Urinary bladder (tissue), 4 donors: Measurements from ENCODE around the gene ITPRIPL2. TPM values are rescaled to one million over a fixed set of nuclear protein-coding genes. Genes with fewer than 3 reads are reported as not detected.

Experiments
- DNase-seq: peaks from one replicate; pipeline ENCODE4 v3.0.0-alpha.2; 2015; ENCODE audit errors: extremely low spot score
- H3K27ac ChIP-seq: one replicate; pipeline ENCODE4 v1.5.1; 2013; ENCODE audit warnings: low read depth, mild to moderate bottlenecking, moderate library complexity
- H3K36me3 ChIP-seq: one replicate; pipeline ENCODE4 v1.6.1; 2013; ENCODE audit warnings: mild to moderate bottlenecking, moderate library complexity; ENCODE audit not compliant: insufficient read depth
- H3K4me1 ChIP-seq: one replicate; pipeline ENCODE4 v1.6.1; 2013; ENCODE audit warnings: mild to moderate bottlenecking, moderate library complexity; ENCODE audit not compliant: insufficient read depth
- H3K4me3 ChIP-seq: one replicate; pipeline ENCODE4 v1.5.1; 2013; ENCODE audit warnings: low read depth, low read length
- WGBS: extraction: QIAGEN DNeasy Blood & Tissue Kit; methylation state at CpG from one replicate; pipeline ENCODE4 v1.1.7; 2013; 5-methylcytosine and 5-hydroxymethylcytosine counted together
- polyA plus RNA-seq: library from polyadenylated mRNA; stranded (reverse); fragments of 200-250 nt; gene quantifications from one replicate; pipeline ENCODE4 v1.2.3, GENCODE V29; 2013
- total RNA-seq: library from RNA; depleted of rRNA; stranded (reverse); fragments of >200 nt; gene quantifications from one replicate; pipeline ENCODE4 v1.2.3, GENCODE V29; 2014
- donor health status: healthy with polysubstance abuse.
- donor health status: healthy.

The ITPRIPL2 gene
- total RNA-seq (63.5 TPM), polyA plus RNA-seq (14.5 TPM)

DNA sequence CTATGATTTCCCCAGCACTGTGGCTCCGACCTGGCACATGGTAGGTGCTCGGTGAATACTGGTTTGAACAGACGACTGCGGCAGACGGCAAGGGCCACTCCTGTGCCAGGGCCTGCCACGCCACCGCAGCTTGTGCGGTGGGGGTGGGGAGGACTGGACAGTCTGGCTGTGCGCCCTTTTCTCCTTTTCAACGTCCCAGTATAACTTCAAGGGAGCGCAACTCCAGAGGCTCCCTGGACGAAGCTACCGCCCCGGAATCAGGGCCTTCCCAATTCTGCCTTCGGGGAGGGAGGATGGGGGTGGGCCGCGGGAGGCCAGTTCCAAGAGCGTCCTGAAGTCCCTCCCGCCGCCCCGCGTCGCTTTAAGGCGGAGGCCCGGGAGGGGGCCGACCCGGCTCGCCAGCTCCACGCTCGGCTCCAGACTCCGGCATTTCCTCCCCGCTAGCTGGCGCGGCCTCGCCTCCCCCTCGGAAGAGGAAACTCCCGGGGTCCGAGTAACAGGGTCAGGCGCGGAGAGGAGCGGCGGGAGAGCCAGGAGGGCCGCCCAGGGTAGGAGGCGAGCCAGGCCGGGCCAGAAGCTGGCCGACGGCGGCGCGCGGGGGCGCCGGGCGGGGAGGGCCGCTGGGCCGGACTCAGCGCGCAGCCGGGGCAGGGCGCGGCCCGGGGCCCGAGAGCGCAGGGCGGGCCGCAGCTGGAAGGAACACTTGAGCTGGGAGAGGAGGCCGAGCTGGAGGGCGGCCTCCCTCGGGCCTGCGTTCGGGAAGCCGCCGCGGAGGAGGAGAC, at the start of gene ITPRIPL2:
ITPRIPL2 (plus strand) TSS at position 388 of the 782 bp plus-strand sequence. CDS start 498 bp downstream, outside the sequence.
- Histone ChIP-seq H3K27ac (peak within 1 kb of the TSS; percentile 97), H3K36me3 (no peaks in the 10 kb centered on the region), H3K4me3 (peak within 1 kb of the TSS; percentile 88), H3K4me1 (peaks cover 3% of the 10 kb centered on the region)
- 1% methylated on average over 74 of the region's 74 CpGs for WGBS
- DNase-seq = no peak

DNA sequence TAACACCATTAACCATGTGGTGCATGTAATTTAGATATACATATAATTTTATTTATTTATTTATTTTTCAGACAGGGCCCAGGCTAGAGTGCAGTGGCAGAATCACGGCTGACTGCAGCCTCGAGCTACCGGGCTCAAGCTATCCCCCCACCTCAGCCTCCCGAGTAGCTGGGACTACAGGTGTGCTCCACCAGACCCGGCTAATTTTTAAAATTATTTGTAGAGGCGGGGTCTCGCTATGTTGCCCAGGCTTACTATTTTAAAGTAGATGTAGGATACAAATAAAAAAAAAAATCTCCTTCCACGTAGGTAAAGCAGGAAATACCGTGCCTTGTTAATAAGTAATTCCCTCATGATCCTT, 46.8 kb upstream of the ITPRIPL2 start:
- Histone ChIP-seq H3K4me1 (peaks cover 1% of the 10 kb centered on the region), H3K27ac (peak overlapping the region; percentile 79), H3K36me3 (peaks cover 2% of the 10 kb centered on the region), H3K4me3 (no peak overlapping the region)
- 57% methylated on average over 9 of the region's 9 CpGs for WGBS
- no peak for DNase-seq

DNA sequence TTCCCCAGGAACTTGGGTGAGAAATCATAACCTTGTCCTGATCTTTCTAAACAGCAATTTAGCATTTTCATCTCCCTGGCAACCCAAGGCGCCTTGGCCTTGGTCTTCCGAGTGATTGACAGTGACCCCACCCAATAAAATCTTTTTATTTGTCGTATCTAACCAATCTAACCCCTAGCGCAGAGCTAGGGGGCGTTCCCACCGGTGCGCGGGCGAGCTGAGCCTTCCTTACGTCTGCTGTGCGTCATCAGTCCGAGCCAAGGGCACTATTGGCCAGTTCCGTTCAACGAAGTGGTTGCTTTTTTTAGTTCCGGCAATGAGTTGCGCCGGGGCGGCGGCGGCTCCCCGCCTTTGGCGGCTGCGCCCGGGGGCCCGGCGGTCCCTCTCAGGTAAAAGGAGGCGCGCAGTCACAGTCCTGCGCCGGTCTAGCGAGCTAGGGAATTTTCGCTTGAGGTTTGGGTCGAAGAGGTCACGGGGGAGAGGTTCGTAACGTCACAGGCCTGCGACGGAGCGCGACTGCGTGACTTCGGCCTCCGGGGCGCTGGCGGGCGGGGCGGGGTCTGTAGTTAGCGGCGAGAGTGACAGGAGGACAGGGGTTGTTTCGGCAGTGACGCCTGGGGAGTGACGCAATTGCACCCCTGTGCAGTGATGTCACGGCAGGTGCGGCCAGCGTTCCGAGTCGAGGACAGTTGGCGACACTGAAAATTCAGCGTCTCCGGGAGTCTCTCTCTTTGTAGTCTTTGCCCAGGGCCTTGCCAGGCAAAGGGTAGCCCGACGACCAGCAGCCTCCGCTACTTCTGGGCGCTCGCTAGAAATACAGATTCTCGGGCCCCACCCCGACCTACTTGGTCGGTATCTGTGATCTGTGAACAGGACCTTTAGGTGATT, 46.2 kb upstream of the ITPRIPL2 start, which contains the start of gene COQ7:
COQ7 (plus strand) TSS at position 266 of the 888 bp plus-strand sequence; CDS start at position 317, 51 bp downstream.
- H3K4me3 ChIP-seq = peak within 1 kb of the TSS; percentile 52
- under 1% methylated on average over 68 of the region's 68 CpGs for WGBS
- peak; percentile 97 for DNase-seq
- peak within 1 kb of the TSS; percentile 98 for H3K27ac ChIP-seq
- H3K36me3 ChIP-seq = peaks cover 2% of the 10 kb centered on the region
- H3K4me1 ChIP-seq = peaks cover 1% of the 10 kb centered on the region

DNA sequence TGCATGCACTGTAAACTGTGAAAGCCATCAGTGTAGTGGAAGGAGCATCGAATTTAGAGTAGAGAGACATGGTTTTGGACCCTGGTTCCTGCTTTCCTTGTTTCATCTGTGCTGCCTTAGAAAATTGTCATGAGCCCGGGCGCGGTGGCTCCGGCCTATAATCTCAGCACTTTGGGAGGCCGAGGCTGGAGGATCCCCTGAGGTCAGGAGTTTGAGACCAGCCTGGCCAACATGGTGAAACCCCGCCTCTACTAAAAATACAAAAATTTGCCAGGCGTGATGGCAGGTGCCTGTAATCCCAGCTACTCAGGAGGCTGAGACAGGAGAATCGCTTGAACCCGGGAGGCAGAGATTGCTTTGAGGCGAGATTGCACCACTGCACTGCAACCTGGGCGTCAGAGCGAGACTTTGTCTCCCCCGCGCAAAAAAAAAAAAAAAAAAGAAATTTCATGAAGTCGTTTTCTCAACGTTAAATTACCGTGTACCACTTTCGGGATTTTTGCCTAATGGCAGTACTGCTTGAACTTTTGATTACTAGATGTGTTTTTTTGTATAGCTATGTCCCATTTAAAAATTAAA, 45.4 kb upstream of the ITPRIPL2 start:
- Histone ChIP-seq H3K27ac (peak overlapping the region; percentile 98), H3K4me3 (peak overlapping the region; percentile 52), H3K36me3 (no peaks in the 10 kb centered on the region), H3K4me1 (peaks cover 1% of the 10 kb centered on the region)
- DNase-seq = no peak
- 45% methylated on average over 19 of the region's 19 CpGs for WGBS

DNA sequence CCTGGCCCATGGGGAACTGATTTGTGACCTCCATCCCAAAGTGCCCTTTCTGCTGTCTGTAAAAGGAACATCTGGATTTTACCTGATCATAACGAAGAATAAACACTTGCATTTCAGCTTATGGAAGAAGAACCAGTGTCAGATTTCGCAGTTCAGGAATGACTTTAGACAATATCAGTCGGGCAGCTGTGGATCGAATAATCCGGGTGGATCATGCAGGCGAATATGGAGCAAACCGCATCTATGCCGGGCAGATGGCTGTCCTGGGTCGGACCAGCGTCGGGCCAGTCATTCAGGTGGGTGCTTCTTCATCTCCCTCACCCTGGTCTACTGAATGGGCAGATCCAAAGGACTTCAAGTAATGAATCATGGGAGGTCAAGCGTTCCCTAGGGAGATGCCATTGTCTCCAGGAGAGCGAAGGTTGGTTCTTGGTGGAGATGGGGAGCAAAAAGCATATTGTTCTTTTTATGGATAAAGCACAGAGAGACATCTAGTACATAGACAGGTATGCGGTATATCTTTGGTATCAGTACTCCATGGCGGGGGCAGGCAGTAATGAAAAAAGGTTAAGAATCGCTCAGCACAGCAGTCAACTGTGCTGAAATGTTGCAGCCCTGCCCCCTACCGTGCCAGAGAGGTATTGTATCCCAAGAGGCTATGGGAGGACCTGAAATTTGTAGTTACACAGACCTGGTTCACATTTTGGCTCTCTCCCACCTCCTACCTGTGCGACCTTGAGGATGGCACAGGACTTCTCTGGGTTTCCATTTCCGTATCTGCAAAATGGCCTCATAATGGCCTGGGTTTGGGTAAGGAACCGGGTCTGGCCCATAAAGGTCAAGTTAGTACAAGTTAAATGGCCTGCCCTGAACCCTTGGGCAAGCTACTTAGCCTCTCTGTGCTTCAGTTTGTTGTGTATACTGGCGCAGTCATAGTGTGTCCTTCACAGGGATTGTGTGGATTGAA, 41.7 kb upstream of the ITPRIPL2 start:
- no peak overlapping the region for H3K4me3 ChIP-seq
- no peaks in the 10 kb centered on the region for H3K4me1 ChIP-seq
- no peak for DNase-seq
- H3K36me3 ChIP-seq = no peaks in the 10 kb centered on the region
- WGBS = 83% methylated on average over 21 of the region's 21 CpGs
- no peak overlapping the region for H3K27ac ChIP-seq

DNA sequence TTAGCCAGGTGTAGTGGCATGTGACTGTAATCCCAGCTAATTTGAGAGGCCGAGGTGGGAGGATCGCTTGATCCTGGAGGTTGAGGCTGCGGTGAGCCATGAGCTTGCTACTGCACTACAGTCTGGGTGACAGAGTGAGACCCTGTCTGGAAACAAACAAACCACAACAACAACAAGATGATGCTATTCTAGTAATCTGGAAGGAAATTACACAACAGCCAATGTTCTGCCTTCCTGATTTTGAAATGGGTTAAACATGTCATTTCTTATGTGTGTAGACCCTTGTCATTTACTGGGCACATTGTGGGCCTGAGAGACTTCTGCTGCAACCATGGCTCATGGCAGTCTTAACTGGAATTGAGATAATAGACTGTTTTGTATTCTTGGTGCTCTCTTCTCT, 40.4 kb upstream of the ITPRIPL2 start:
- DNase-seq = no peak
- WGBS = 95% methylated on average over 3 of the region's 3 CpGs
- Histone ChIP-seq H3K4me1 (no peaks in the 10 kb centered on the region), H3K4me3 (no peak overlapping the region), H3K36me3 (no peaks in the 10 kb centered on the region), H3K27ac (no peak overlapping the region)

DNA sequence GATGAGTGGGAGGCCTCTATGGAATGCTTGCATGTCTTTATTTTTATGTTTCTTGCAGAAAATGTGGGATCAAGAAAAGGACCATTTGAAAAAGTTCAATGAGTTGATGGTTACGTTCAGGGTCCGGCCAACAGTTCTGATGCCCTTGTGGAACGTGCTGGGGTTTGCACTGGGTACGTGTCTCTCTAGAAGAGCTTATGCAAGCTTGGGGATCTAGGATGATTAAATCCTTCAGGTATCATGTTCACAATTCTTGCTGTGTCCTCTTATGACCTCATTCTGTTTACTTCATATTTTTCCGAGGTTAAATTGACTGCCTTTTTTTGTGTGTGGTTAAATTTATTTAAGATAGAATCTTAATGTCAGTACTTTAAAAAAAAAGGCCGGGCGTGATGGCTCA, 39.9 kb upstream of the ITPRIPL2 start:
- no peaks in the 10 kb centered on the region for H3K36me3 ChIP-seq
- DNase-seq = no peak
- H3K4me1 ChIP-seq = no peaks in the 10 kb centered on the region
- H3K4me3 ChIP-seq = no peak overlapping the region
- H3K27ac ChIP-seq = no peak overlapping the region
- WGBS = 73% methylated on average over 7 of the region's 7 CpGs

DNA sequence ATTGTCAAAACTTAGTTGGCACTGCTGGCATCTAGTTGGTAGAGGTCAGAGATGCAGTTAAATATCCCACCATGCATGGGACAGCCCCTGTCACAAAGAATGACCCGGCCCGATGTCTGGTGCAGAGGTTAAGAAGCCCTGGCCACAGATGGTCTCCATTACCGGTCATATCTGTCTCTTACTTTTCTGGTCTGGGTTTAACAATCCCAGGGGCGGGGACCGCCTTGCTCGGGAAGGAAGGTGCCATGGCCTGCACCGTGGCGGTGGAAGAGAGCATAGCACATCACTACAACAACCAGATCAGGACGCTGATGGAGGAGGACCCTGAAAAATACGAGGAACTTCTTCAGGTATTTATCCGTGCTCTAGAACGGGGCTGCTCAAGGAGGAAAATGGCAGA, 38.3 kb upstream of the ITPRIPL2 start:
- H3K36me3 ChIP-seq = peaks cover 3% of the 10 kb centered on the region
- whole genome bisulfite sequencing = 96% methylated on average over 12 of the region's 12 CpGs
- DNase-seq = no peak
- no peaks in the 10 kb centered on the region for H3K4me1 ChIP-seq
- H3K4me3 ChIP-seq = no peak overlapping the region
- no peak overlapping the region for H3K27ac ChIP-seq

DNA sequence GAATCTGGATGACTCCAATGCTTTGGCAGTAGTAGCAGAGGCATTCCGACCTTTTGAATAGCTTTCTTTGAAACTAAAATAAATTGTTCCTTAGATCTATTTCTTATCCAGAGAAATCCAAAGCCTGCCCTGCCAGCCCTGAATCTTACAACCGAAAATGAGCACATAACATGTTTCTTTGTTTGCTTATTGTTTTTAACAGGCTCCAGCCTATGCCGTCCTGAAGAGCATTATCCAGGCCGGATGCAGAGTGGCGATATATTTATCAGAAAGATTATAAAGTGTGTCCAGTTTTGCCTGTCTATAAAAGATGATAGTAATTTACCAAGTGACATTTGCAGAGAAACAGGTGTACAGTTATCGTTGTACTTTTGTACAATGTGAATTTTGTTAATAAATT, 35.9 kb upstream of the ITPRIPL2 start:
- WGBS = 87% methylated on average over 6 of the region's 6 CpGs
- H3K36me3 ChIP-seq = peaks cover 3% of the 10 kb centered on the region
- no peak for DNase-seq

DNA sequence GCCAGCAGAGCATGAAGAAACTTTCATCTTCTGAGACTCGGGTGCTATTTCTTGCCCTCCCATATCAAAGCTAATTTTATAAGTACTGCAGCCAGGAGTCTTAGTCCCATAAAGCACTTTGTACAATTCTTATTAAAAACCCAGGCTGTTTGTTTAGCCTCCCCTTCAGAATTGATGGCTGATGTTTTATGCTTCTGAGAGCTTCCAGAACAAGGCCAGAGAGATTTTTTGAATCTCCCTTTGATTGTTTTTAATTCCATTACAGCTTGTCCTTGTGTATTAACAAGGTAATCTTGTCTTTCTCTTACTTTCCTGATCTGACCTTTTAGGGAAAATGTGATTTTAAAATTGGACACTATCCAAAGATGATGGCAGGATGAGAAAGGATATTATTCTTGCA, 30.1 kb upstream of the ITPRIPL2 start:
- H3K27ac ChIP-seq = no peak overlapping the region
- 46% methylated on average over 1 of the region's 1 CpG for WGBS
- no peak for DNase-seq
- no peaks in the 10 kb centered on the region for H3K4me1 ChIP-seq
- H3K36me3 ChIP-seq = peaks cover 3% of the 10 kb centered on the region
- no peak overlapping the region for H3K4me3 ChIP-seq

More for the DNA sequence above, 35.9 kb upstream of the ITPRIPL2 start:
- Histone ChIP-seq H3K27ac (no peak overlapping the region), H3K4me1 (no peaks in the 10 kb centered on the region), H3K4me3 (no peak overlapping the region)

DNA sequence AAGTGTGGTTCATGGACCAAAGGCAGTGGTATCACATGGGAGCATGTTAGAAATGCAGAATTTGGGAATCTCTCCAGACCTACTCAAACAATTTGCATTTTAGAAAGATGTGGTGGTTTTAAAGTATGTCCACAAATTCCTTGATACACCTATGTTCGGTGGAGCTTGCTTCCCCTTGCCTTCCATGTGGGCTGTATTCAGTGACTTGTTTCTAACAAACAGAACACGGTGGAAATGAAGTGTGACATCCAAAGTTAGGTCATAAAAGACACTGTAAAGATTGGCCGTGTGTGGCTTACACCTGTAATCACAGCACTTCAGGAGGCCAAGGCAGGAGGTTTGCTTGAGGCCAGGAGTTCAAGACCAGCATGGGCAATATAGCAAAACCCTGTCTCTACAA, 29.6 kb upstream of the ITPRIPL2 start:
- Histone ChIP-seq H3K27ac (no peak overlapping the region), H3K36me3 (peaks cover 3% of the 10 kb centered on the region), H3K4me3 (no peak overlapping the region), H3K4me1 (no peaks in the 10 kb centered on the region)
- DNase-seq = no peak
- 68% methylated on average over 3 of the region's 3 CpGs for WGBS

DNA sequence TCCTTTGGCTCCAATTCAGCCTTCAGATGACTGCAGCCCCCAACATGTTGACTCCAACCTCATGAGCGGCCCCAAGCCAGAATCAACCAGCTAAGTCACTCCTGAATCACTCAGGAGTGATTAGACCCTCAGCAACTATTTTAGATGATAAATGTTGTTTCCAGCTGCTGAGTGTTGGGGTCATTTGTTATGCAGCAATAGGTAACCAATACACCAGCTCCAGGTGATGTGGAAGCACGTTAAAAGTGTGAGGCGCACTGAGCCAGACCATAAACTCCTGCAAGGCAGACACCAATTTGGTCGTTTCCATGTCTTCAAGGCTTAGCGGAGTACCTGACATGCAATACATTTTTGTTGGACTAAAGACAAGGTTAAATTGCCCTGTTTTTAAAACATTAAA, 28.9 kb upstream of the ITPRIPL2 start:
- DNase-seq = no peak
- Histone ChIP-seq H3K4me1 (no peaks in the 10 kb centered on the region), H3K36me3 (no peaks in the 10 kb centered on the region), H3K4me3 (no peak overlapping the region), H3K27ac (no peak overlapping the region)
- WGBS = 89% methylated on average over 5 of the region's 5 CpGs
